Measurements from ENCODE around the gene ZC2HC1B. TPM values are rescaled to one million over a fixed set of nuclear protein-coding genes. Genes with fewer than 3 reads are reported as not detected.
"Not testable (repeated sequence)": the region's sequence is repeated elsewhere in the genome, so short reads cannot be mapped to it uniquely, and the experiment has no call there.

Gene ZC2HC1B
- total and polyA plus RNA-seq, 10 of the 15 experiments (the other 5 are each of a cell fraction or from before 2014, with no cell fraction given), result 0.09 to 0.36 (median 0.31) TPM; not detected in 5

DNA sequence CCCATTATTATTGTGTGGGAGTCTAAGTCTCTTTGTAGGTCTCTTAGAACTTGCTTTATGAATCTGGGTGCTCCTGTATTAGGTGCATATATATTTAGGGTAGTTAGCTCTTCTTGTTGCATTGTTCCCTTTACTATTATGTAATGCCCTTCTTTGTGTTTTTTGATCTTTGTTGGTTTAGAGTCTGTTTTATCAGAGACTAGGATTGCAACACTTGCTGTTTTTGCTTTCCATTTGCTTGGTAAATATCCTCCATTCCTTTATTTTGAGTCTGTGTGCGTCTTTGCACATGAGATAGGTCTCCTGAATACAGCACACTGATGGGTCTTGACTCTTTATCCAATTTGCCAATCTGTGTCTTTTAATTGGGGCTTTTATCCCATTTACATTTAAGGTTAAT is 9.2 kb upstream of the ZC2HC1B start:
- H3K4me3 ChIP-seq; SMC1A ChIA-PET (ENCODE audit: uncharacterized antibody, unreplicated experiment); H3K27ac ChIP-seq (ENCODE audit: control insufficient read depth, insufficient read depth); intact Hi-C loops (cut with micrococcal nuclease; ENCODE audit: unreplicated experiment); H3K4me1 ChIP-seq (ENCODE audit: control insufficient read depth, insufficient read depth, low read length); H3K79me2 ChIP-seq (ENCODE audit: control insufficient read depth, insufficient read depth, low read length); H2AFZ ChIP-seq (ENCODE audit: control insufficient read depth, low read depth, low read length); H3K4me2 ChIP-seq (ENCODE audit: control insufficient read depth, insufficient read depth); BruUV-seq (replicated peaks); H3K27me3 ChIP-seq (replicated peaks in 1 of 2; ENCODE audit: control insufficient read depth in 2 of 2, insufficient read depth in 2 of 2, low read length in 1 of 2); H3K9me3 ChIP-seq (replicated peaks; ENCODE audit: control insufficient read depth, insufficient read depth, low read length); in situ Hi-C loops (cut with MboI); H3K9ac ChIP-seq (ENCODE audit: control insufficient read depth, insufficient read depth, low read length); POLR2A ChIA-PET; RAD21 ChIA-PET (ENCODE audit: unreplicated experiment); H4K20me1 ChIP-seq (ENCODE audit: control insufficient read depth, insufficient read depth); CTCF ChIA-PET; ATAC-seq; DNase-seq (ENCODE audit: low read depth, low spot score); FAIRE-seq: not testable (repeated sequence)
- WGBS (ENCODE audit: insufficient coverage, insufficient replicate concordance, low lambda C conversion rate, missing lambda C conversion rate), result 100% methylated on average over 1 of the region's 1 CpG
- peaks cover 12 to 25% of the 10 kb centered on the region in 2 experiments for H3K36me3 ChIP-seq (ENCODE audit: control insufficient read depth in 2 of 2, insufficient read depth in 2 of 2, low read length in 1 of 2)

DNA sequence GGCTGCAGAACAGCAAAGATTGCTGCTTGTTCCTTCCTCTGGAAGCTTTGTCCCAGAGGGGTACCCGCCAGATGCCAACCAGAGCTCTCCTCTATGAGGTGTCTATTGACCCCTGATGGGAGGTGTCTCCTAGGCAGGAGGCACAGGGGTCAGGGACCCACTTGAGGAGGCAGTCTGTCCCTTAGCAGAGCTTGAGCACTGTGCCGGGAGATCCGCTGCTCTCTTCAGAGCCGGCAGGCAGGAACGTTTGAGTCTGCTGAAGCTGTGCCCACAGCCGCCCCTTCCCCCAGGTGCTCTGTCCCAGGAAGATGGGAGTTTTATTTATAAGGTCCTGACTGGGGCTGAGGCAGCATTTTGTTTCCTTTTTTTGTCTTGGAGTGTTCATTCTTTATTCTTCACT is 7.5 kb upstream of the ZC2HC1B start:
- CTCF ChIA-PET; POLR2A ChIA-PET; ATAC-seq; SMC1A ChIA-PET (ENCODE audit: uncharacterized antibody, unreplicated experiment); H3K27ac ChIP-seq (ENCODE audit: control insufficient read depth, insufficient read depth); DNase-seq (ENCODE audit: low read depth, low spot score); FAIRE-seq; BruUV-seq (replicated peaks); H3K27me3 ChIP-seq (replicated peaks in 1 of 2; ENCODE audit: control insufficient read depth in 2 of 2, insufficient read depth in 2 of 2, low read length in 1 of 2); H3K9ac ChIP-seq (ENCODE audit: control insufficient read depth, insufficient read depth, low read length); H3K4me2 ChIP-seq (ENCODE audit: control insufficient read depth, insufficient read depth); H3K4me1 ChIP-seq (ENCODE audit: control insufficient read depth, insufficient read depth, low read length); H3K79me2 ChIP-seq (ENCODE audit: control insufficient read depth, insufficient read depth, low read length); H4K20me1 ChIP-seq (ENCODE audit: control insufficient read depth, insufficient read depth); H3K4me3 ChIP-seq; H2AFZ ChIP-seq (ENCODE audit: control insufficient read depth, low read depth, low read length); in situ Hi-C loops (cut with MboI); intact Hi-C loops (cut with micrococcal nuclease; ENCODE audit: unreplicated experiment); RAD21 ChIA-PET (ENCODE audit: unreplicated experiment); H3K9me3 ChIP-seq (replicated peaks; ENCODE audit: control insufficient read depth, insufficient read depth, low read length): not testable (repeated sequence)
- peaks cover 12 to 23% of the 10 kb centered on the region in 2 experiments for H3K36me3 ChIP-seq (ENCODE audit: control insufficient read depth in 2 of 2, insufficient read depth in 2 of 2, low read length in 1 of 2)
- WGBS (ENCODE audit: insufficient coverage, insufficient replicate concordance, low lambda C conversion rate, missing lambda C conversion rate), result 92% methylated on average over 6 of the region's 6 CpGs
